Epithelial cell of esophagus (primary cell): ENCODE measurements around the gene NR1H2.

Experiments used
- DNase-seq: peaks from one replicate; pipeline ENCODE4 v3.0.0; 2010; ENCODE audit warnings: low read depth
- H3K4me3 ChIP-seq: 2 replicates; pipeline ENCODE4 v1.5.1; 2011; ENCODE audit warnings: mild to moderate bottlenecking, low read length, control low read depth
- TF ChIP-seq, protein P1 (sequence below): IDR thresholded peaks from 2 replicates; pipeline ENCODE4 v1.5.1; 2011; ENCODE audit warnings: low read depth, mild to moderate bottlenecking, low read length, control low read depth, inconsistent platforms; ENCODE audit not compliant: insufficient read depth; ENCODE audit errors: missing control alignments

The NR1H2 gene

DNA sequence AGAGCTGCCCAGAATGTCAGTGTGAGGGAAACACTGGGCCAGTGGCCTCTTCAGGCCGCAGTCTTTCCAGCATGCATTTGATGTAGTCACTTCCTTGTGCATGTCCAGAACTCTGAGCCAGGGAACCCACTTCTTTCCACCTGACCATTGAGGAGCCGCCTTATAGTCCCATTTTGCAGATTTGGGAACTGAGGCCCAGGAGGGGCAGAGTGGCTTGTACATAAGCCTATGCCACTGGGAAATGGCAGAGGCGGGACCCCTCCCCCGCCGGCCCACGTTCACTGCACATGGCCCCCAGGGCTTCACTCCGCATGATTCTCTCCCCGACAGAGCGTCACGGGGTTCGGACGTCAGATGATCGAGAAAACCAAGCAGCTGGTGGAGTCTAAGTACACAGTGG, 36.8 kb downstream of the NR1H2 start:
- DNase-seq = no peak
- H3K4me3 ChIP-seq = no peak overlapping the region
- TF ChIP-seq, protein P1, sequence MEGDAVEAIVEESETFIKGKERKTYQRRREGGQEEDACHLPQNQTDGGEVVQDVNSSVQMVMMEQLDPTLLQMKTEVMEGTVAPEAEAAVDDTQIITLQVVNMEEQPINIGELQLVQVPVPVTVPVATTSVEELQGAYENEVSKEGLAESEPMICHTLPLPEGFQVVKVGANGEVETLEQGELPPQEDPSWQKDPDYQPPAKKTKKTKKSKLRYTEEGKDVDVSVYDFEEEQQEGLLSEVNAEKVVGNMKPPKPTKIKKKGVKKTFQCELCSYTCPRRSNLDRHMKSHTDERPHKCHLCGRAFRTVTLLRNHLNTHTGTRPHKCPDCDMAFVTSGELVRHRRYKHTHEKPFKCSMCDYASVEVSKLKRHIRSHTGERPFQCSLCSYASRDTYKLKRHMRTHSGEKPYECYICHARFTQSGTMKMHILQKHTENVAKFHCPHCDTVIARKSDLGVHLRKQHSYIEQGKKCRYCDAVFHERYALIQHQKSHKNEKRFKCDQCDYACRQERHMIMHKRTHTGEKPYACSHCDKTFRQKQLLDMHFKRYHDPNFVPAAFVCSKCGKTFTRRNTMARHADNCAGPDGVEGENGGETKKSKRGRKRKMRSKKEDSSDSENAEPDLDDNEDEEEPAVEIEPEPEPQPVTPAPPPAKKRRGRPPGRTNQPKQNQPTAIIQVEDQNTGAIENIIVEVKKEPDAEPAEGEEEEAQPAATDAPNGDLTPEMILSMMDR = no peak

DNA sequence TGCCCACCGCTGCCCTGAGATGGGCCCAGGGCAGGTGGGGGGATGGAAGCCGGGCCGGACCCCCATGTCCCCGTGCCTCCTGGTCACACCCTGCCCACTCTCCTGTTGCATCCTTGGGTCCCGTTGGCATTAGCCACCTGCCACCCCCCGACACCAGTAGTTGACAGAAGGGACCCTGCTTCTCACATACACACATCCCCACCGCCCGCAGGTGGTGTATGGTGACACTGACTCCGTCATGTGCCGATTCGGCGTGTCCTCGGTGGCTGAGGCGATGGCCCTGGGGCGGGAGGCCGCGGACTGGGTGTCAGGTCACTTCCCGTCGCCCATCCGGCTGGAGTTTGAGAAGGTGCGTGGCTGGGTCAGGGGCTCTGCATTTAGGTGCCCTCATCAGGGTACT, 37.3 kb downstream of the NR1H2 start:
- TF ChIP-seq, protein P1 = no peak
- no peak for DNase-seq
- no peak overlapping the region for H3K4me3 ChIP-seq

DNA sequence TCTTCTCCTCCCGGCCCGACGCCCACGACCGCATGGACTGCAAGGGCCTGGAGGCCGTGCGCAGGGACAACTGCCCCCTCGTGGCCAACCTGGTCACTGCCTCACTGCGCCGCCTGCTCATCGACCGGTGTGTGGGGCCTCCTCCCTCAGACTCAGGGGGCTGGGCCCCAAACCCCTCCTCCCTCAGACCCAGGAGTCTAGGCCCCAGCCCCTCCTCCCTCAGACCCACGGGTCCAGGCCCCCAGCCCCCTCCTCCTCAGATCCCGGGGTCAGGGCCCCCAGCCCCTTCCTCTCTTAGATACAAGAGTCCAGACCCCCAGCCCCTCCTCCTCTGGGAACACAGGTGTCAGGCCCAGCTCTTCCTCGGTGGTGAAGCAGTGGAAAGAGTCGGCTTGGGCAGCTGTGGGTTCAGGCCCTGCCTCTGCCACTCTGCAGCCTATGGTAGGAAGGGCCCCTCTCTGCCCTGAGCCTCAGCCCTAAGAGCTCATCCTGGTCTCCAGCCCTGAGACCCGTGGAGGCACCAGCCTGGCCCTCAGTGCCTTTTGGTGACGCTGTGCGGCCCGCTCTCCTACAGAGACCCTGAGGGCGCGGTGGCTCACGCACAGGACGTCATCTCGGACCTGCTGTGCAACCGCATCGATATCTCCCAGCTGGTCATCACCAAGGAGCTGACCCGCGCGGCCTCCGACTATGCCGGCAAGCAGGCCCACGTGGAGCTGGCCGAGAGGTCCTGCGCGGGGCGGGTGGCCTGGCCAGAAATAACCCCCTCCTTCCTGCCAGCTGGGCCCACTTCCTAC, 38.8 kb downstream of the NR1H2 start:
- DNase-seq = peak; percentile 64
- TF ChIP-seq, protein P1 = peak; percentile 74
- H3K4me3 ChIP-seq = no peak overlapping the region

DNA sequence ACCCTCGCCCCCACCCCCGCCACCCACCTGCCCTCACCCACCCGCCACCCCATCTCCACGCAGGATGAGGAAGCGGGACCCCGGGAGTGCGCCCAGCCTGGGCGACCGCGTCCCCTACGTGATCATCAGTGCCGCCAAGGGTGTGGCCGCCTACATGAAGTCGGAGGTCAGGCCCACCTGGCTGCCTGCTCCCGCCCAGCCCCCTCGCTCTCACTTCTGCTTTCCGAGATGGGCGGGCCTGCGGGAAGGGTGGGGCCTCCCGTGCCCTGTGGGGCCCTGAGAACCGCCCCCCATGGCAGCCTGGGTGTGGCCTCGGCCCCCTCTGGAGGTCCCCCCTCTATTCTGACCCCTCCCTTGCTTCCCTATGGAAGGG, 39.4 kb downstream of the NR1H2 start:
- DNase-seq = no peak
- TF ChIP-seq, protein P1 = no peak
- H3K4me3 ChIP-seq = no peak overlapping the region

DNA sequence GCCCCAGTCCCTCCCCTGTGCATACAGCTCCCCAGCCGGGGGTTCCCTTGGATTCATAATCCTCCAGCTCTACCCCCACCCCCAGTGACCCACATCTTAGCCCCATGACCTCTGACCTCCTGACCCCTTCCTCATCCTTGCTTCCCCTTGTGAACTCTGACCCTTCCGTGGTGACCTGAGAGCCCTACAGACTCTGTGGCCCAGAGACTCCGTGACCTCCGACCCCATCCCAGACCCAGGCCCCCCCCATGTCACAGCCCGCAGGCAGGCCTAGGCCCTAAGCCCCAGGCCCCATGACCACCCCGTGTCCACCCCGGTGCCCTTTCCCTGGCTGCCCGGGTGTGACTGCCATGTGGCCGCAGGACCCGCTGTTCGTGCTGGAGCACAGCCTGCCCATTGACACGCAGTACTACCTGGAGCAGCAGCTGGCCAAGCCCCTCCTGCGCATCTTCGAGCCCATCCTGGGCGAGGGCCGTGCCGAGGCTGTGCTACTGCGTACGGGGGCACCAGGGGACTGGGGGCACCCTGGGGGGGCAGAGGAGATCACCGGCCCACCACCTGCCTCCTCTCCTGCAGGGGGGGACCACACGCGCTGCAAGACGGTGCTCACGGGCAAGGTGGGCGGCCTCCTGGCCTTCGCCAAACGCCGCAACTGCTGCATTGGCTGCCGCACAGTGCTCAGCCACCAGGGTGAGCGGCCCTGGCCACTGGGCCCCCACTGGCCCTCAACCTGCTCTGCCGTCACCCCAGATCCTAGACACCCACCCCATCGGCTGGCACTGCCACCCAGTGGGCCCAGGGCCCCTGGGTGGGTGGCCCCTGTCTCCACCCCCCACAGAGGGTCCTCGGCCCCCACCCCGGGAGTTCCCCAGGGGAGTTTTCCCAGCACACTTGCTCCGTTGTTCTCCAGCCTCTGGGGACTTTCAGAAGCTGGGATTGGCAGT, 40.0 kb downstream of the NR1H2 start:
- no peak overlapping the region for H3K4me3 ChIP-seq
- TF ChIP-seq, protein P1 = no peak
- DNase-seq = no peak

DNA sequence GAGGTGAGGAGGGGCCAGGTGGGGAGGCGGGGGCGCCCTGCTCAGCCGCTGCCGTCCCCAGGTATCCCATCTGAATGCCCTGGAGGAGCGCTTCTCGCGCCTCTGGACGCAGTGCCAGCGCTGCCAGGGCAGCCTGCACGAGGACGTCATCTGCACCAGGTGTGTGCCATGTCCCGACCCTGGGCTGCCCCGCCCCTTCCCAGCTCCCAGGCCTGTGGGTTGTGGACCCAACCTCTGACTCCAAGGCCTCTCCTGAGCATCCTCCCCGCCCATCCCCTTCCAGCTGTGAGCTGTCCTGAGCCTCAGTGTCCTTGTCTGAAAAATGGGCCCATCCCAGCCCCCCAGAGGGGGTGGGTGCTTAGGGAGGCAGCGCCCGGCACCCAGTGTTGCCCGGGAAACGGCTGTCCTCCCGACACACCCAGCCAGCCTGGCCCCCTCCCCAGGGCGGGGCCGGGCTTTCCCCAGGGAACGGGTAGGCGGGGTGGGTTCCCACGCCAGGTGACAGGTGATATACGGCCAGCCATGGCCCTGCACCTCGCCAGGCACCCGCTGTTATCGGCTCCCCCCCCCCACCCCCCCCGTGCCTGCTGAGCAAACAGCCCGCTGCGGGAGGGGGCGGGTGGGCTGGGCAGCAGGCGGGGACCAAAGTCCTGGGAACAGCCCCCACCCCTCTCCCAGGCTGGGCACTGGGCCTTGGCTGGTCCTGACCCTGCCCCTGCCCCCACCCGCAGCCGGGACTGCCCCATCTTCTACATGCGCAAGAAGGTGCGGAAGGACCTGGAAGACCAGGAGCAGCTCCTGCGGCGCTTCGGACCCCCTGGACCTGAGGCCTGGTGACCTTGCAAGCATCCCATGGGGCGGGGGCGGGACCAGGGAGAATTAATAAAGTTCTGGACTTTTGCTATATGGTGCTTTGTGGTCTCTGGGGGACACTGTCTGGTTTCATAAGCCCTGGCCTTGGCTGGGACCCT, 41.1 kb downstream of the NR1H2 start:
- TF ChIP-seq, protein P1 = no peak
- H3K4me3 ChIP-seq = no peak overlapping the region
- no peak for DNase-seq
